C4-2B (cell line): ENCODE results near the gene GTF3A.
"Not testable (repeated sequence)": the region's sequence is repeated elsewhere in the genome, so short reads cannot be mapped to it uniquely, and the experiment has no call there.

Experiments used
- H3K27ac ChIP-seq: fragments of 450-650 bp; 2 replicates; pipeline ENCODE4 v1.5.1; 2017
- ZFX ChIP-seq: fragments of 450-650 bp; IDR thresholded peaks from 2 replicates; pipeline ENCODE4 v1.6.1; 2017
- TF ChIP-seq, protein P1 (sequence below): fragments of 450-650 bp; conservative IDR thresholded peaks from 2 replicates; pipeline ENCODE4 v1.5.1; 2017; ENCODE audit warnings: mild to moderate bottlenecking

GTF3A gene

DNA sequence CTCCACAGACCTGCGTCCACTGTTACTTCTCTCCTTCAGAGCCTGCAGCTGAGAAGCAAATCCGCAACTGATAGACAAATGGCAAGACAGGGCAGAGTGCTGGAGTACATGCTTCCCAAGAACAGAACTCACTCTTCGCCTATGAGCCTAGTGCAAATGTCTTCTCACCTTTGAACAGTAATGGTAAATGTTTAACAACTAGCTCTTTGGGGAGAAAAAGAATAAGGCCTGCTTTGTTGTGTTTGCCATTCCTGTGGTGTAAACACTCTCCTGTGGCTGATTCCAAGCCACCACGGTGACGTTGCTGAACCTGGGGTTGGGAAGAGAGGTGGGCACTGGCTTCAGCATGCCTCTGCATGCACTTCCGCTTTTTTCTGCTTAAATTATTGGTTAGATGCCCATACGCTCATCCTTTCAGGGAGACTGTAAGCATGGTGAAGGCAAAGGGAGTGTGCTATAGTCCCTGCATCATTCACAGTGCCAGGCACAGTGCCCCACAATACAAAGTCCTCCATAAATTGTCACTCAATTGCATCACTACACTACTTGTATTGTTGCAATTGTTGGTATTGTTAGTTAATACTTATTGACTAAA is 28.1 kb upstream of the GTF3A start:
- H3K27ac ChIP-seq = no peak overlapping the region
- no peak for TF ChIP-seq ZFX
- TF ChIP-seq, protein P1, sequence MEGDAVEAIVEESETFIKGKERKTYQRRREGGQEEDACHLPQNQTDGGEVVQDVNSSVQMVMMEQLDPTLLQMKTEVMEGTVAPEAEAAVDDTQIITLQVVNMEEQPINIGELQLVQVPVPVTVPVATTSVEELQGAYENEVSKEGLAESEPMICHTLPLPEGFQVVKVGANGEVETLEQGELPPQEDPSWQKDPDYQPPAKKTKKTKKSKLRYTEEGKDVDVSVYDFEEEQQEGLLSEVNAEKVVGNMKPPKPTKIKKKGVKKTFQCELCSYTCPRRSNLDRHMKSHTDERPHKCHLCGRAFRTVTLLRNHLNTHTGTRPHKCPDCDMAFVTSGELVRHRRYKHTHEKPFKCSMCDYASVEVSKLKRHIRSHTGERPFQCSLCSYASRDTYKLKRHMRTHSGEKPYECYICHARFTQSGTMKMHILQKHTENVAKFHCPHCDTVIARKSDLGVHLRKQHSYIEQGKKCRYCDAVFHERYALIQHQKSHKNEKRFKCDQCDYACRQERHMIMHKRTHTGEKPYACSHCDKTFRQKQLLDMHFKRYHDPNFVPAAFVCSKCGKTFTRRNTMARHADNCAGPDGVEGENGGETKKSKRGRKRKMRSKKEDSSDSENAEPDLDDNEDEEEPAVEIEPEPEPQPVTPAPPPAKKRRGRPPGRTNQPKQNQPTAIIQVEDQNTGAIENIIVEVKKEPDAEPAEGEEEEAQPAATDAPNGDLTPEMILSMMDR = no peak

DNA sequence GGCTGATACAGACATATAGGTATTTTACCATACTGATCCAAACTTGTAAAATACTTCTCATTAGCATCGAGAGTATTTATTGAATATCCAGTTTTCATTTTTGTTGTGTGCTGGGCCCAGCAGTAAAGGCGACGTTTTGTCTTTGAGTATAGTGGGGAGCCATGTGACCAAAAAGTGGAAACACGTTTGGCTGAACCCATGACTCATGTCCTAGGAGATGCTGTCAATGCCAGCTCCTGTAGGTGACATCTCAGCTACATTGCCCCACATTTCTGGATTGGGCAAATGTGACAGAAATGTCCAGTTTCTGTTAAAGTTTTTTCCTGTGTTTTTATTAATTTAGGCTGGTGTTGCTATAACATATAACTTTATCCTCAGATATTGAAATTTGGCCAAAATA is 26.1 kb upstream of the GTF3A start:
- no peak overlapping the region for H3K27ac ChIP-seq
- no peak for TF ChIP-seq ZFX
- TF ChIP-seq, protein P1 = no peak

DNA sequence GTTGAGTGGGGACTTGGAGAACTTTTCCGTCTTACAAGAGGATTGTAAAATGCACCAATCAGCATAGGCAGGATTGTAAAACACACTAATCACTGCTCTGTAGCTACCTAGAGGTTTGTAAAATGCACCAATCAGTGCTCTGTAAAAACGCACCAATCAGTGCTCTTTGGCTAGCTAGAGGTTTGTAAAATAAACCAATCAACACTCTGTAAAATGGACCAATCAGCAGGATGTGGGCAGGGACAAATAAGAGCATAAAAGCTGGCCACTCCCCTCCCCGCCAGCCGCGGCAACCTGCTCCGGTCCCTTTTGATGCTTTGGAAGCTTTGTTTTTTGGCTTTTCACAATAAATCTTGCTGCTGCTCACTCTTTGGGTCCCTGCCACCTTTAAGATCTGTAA is 24.0 kb upstream of the GTF3A start:
- not testable (repeated sequence) for H3K27ac ChIP-seq

DNA sequence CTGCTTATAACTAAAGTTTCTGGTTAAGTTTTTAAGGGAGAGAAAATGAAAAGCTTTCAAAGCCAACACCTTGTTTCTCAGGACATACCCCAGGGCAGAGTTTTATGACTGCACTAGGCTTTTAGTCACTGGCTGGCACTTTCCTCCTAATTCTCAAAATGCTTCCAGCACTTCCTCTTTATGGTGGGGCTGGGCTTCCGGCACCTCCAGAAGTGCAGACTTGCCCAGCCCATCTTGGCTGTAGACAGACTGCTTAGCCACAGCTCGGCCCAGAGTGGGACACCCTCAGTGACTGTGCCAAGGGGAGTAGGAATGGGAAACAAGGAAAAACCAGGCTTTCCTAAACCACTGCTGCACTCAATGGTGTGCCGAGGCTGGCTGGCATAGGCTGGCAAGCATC is 23.2 kb upstream of the GTF3A start:
- TF ChIP-seq, protein P1 = no peak
- no peak for TF ChIP-seq ZFX
- no peak overlapping the region for H3K27ac ChIP-seq

DNA sequence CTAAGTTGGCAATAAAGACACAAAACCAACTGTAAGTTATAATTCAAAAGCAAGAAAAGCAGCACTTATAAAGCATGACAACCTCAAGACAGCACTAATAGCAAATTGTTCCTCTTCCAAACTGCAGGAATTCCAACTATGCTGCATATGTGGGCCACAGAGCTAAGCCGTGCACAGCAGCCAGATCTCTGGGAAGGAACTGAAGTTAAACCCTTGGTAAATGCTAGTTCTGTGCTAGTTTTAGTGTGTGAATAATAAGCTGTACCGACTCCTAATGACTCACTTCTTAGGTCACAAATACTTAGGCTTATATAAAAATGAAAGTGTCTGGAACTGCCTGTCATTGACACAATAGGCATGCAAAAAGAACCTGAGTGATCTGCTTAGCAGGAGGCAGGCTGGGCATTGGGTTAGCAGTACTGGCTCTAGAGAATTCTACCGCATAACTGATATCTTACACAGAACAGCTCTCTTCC is 21.2 kb upstream of the GTF3A start:
- TF ChIP-seq, protein P1 = no peak
- TF ChIP-seq ZFX = no peak
- no peak overlapping the region for H3K27ac ChIP-seq

DNA sequence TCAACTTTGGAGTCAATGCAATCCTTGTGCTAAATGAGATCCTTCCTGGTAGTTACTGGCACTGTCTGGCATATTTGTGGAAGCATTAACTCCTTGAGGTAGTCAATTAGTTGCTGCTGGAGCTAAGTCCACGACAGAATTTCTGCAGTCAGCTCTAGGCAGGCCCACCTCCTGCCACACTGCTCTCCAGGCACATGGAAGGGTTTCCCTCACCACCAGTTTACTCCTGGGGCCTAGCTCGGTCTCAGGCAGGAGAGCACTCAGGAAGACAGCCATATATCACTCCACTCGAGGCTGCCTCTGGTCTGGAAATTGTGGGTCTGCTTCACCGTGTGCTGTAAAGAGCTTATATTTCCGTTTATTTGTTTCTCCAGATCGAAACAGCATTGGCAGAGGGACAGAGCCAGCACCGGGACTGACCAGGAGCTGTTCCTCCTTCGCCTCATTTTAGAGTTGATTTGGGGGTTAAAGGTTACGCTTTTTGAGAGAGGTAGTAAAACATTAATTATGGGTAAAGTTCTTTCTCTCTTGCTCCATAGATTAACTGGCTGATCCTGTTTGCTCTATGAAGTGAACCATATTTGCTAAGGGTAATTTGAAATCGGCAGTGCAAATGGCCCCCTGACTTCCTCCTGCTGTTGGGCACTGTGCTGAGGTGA is 20.6 kb upstream of the GTF3A start:
- H3K27ac ChIP-seq = no peak overlapping the region
- no peak for TF ChIP-seq ZFX
- TF ChIP-seq, protein P1 = no peak

DNA sequence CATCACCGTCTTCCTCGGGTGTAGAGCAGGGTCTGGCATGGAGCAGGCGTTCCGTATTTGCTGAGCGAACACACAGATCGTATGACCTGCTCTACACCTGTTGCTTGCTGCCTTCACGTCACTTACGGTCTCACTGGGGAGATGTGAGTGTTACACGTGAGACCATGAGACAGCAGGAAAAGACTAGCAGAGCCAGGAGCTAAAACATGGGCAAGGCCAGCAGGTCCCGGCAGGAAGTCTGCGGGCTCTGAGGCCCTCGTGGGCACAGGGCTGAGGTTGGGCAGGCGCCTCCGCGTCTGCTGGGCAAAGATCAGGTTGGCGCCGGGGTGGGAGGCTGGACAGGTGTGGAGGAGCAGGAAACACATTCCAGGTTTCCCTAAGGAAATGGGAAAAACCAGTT is 19.7 kb upstream of the GTF3A start:
- no peak overlapping the region for H3K27ac ChIP-seq
- no peak for TF ChIP-seq ZFX
- TF ChIP-seq, protein P1 = no peak

DNA sequence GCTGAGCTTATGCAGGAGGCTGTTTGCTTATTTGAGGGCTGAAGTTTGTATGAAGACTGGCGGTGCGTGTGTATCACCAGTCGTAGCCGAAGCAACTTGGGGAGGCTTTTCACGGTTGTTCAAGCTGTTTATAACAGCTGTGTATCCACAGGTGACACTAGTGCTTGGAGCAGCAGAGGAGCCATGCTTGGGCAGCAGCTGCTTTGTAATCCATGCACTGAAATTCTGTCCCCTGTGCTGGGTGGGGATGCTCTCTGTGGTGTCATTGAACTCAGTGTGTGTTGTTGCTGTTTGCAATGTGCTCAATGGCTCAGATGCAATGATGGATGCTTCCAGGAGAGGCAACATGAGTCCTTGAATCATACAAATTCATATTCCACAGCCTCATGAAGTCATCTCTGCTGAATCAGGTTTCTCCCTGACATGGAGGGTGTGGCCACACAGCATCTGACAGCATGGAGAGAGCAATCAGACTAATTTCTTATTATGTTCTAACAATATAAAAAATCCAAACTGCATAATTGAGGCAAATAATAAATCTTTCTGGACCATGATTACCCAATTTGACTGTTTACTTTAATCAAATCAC is 18.8 kb upstream of the GTF3A start:
- H3K27ac ChIP-seq = no peak overlapping the region
- TF ChIP-seq, protein P1 = no peak
- TF ChIP-seq ZFX = no peak
